ENCODE data around the gene PPP6R2. TPM values are rescaled to one million over a fixed set of nuclear protein-coding genes. Genes with fewer than 3 reads are reported as not detected.

PPP6R2 gene
- total and polyA plus RNA-seq, 2 of the 8 experiments (the other 6 are each of a cell fraction or from before 2014, with no cell fraction given) = 25.0 to 32.2 TPM

GRCh38 chr22:50309601-50309991 lies 33.5 kb upstream of the PPP6R2 start:
- H4K20me1 ChIP-seq (replicated peaks in 1 of 2; ENCODE audit: control insufficient read depth in 1 of 2, insufficient read depth in 2 of 2, low read length in 2 of 2) = peaks cover 0 to 6% of the 10 kb centered on the region in 2 experiments
- H3K79me2 ChIP-seq (ENCODE audit: control insufficient read depth in 1 of 2, insufficient read depth in 2 of 2, low read length in 2 of 2) = peaks cover 0 to 8% of the 10 kb centered on the region in 2 experiments; a peak in 2 of 4 replicates
- ChIA-PET CTCF (ENCODE audit: partially characterized antibody) (interaction anchor here (0.9 to 2.2 kb wide), 4 partner anchors 11 to 33 kb away, joined by 3 to 7 read pairs (median 6); no protein-coding TSS in a partner anchor), POLR2A (ENCODE audit: partially characterized antibody) (interaction anchor here (0.9 to 1.8 kb wide), 3 partner anchors 15 to 27 kb away, joined by 3 to 9 read pairs (median 5); partner anchors contain the start of gene DENND6B)
- no peak overlapping the region for H3K9ac ChIP-seq (replicated peaks in 1 of 4; ENCODE audit: extremely low read depth in 1 of 4, low read depth in 3 of 4, low read length in 3 of 4)
- no peak overlapping the region for H3K56ac ChIP-seq (replicated peaks; ENCODE audit: insufficient read length, low read depth, low read length)
- no peaks in the 10 kb centered on the region; a peak in 1 of 4 replicates for H3K9me3 ChIP-seq (ENCODE audit: insufficient read depth in 2 of 2, low read depth in 1 of 2, low read length in 1 of 2)
- H3K23me2 ChIP-seq (ENCODE audit: low read depth, low read length) = peaks cover 2% of the 10 kb centered on the region; the same call in 1 of the 2 replicates
- no peak overlapping the region for H4K5ac ChIP-seq (ENCODE audit: insufficient read length, low read depth, low read length)
- H2AFZ ChIP-seq (ENCODE audit: low read length) = no peak overlapping the region
- H2BK20ac ChIP-seq (ENCODE audit: low read length) = no peak overlapping the region; the same call in 1 of the 2 replicates
- no peak overlapping the region for H3K4me2 ChIP-seq (ENCODE audit: insufficient read depth in 1 of 2, low read depth in 2 of 2, low read length in 2 of 2)
- peaks cover 3 to 29% (median 15%) of the 10 kb centered on the region in 4 experiments; a peak in 6 of 7 replicates for H3K4me1 ChIP-seq (replicated peaks in 1 of 4; ENCODE audit: control insufficient read depth in 3 of 4, insufficient read depth in 4 of 4, low read length in 3 of 4)
- H3K79me1 ChIP-seq (ENCODE audit: low read depth, low read length) = no peaks in the 10 kb centered on the region; the same call in 1 of the 2 replicates
- H2BK5ac ChIP-seq (ENCODE audit: low read depth, low read length) = 0 out of 2 replicates have a peak overlapping the region, but pooled peaks have one; percentile 60
- no peak overlapping the region for H3K4ac ChIP-seq (replicated peaks; ENCODE audit: insufficient read length, low read depth, low read length)
- 0 out of 2 replicates have a peak overlapping the region, but pooled peaks have one; percentile 90 for H2BK12ac ChIP-seq (ENCODE audit: low read depth, low read length)
- peak overlapping the region; percentile 72; the same call in 1 of the 2 replicates for H2BK15ac ChIP-seq (ENCODE audit: low read length)
- no peaks in the 10 kb centered on the region; a peak in 2 of 7 replicates for H3K27me3 ChIP-seq (replicated peaks in 1 of 4; ENCODE audit: control insufficient read depth in 3 of 4, extremely low read depth in 1 of 4, insufficient read depth in 3 of 4, low read length in 3 of 4)
- no peak overlapping the region for H3K4me3 ChIP-seq (ENCODE audit: extremely low read depth in 1 of 4, insufficient read depth in 2 of 4, low read depth in 3 of 4, low read length in 4 of 4)
- DNase-seq (ENCODE audit: low read depth in 1 of 2, low spot score in 2 of 2) = no peak
- no peak for FAIRE-seq
- no peak overlapping the region for H3K23ac ChIP-seq (ENCODE audit: insufficient read length)
- H3K27ac ChIP-seq (ENCODE audit: low read depth, low read length) = no peak overlapping the region
- peak overlapping the region; percentile 69 for H4K91ac ChIP-seq (replicated peaks; ENCODE audit: insufficient read length, low read length)
- H3K36me3 ChIP-seq (ENCODE audit: control insufficient read depth in 2 of 4, insufficient read depth in 4 of 4, low read length in 3 of 4) = no peaks in the 10 kb centered on the region
- TF ChIP-seq HDAC2 (IDR thresholded peaks at IDR 0.05; ENCODE audit: borderline replicate concordance in 1 of 2, low read depth in 2 of 2, low read length in 2 of 2) (no peak), RNF2 (IDR thresholded peaks at IDR 0.05; ENCODE audit: borderline replicate concordance, low read depth, low read length, missing control alignments, poor library complexity, severe bottlenecking) (no peak), BCL11A (IDR thresholded peaks at IDR 0.05; ENCODE audit: low read depth in 2 of 2, low read length in 2 of 2) (no peak), RXRA (IDR thresholded peaks at IDR 0.05; ENCODE audit: insufficient read depth, low read depth, low read length) (no peak), SIN3A (conservative IDR thresholded peaks at IDR 0.05 in 1 of 2, IDR thresholded peaks at IDR 0.05 in 1 of 2; ENCODE audit: low read depth in 1 of 2, low read length in 2 of 2) (no peak)
- H2AK5ac ChIP-seq (ENCODE audit: low read depth, low read length) = no peak overlapping the region
- H4K8ac ChIP-seq (ENCODE audit: extremely low read depth, insufficient read depth, low read length) = no peak overlapping the region
- no peak overlapping the region for H3K14ac ChIP-seq (ENCODE audit: insufficient read length)
- WGBS, 2 experiments (ENCODE audit: extremely low coverage in 1 of 2, insufficient coverage in 1 of 2, insufficient read length in 1 of 2, insufficient replicate concordance in 2 of 2, low coverage in 1 of 2, low lambda C conversion rate in 2 of 2, missing lambda C conversion rate in 1 of 2) = 98% methylated on average over 6 of the region's 7 CpGs; no CpG with 5 or more reads in 1 of the 2 experiments
- H2BK120ac ChIP-seq (replicated peaks; ENCODE audit: low read depth, low read length) = no peak overlapping the region
- no peak overlapping the region for H3K18ac ChIP-seq (ENCODE audit: extremely low read depth, low read length)
